Measurements from ENCODE around the gene ATP9B.

ATP9B gene

GRCh38 chr18:79229431-79229830 is 160.2 kb downstream of the ATP9B start:
- no peak overlapping the region for H2AFZ ChIP-seq (ENCODE audit: low read length)
- H3K4me2 ChIP-seq (ENCODE audit: low read depth, low read length, poor library complexity, severe bottlenecking): no peak overlapping the region
- H4K20me1 ChIP-seq (ENCODE audit: insufficient read depth, low read length, poor library complexity, severe bottlenecking): no peaks in the 10 kb centered on the region
- no peak overlapping the region for H3K9ac ChIP-seq (ENCODE audit: low read depth, low read length, poor library complexity, severe bottlenecking)
- no peak overlapping the region for H3K4me3 ChIP-seq (ENCODE audit: low read length, poor library complexity, severe bottlenecking)
- no peaks in the 10 kb centered on the region for H3K9me3 ChIP-seq (ENCODE audit: insufficient read depth, low read depth, low read length)
- TF ChIP-seq CTCF (conservative IDR thresholded peaks at IDR 0.05; ENCODE audit: low read length) (no peak), EZH2phosphoT487 (IDR thresholded peaks at IDR 0.05; ENCODE audit: borderline replicate concordance) (no peak)
- no peaks in the 10 kb centered on the region for H3K9me2 ChIP-seq (replicated peaks; ENCODE audit: low read depth, low read length)
- H3K4me1 ChIP-seq (ENCODE audit: insufficient read depth, low read length, poor library complexity, severe bottlenecking): no peaks in the 10 kb centered on the region
- no peaks in the 10 kb centered on the region for H3K27me3 ChIP-seq (ENCODE audit: insufficient read depth, low read length, poor library complexity, severe bottlenecking)
- H3K36me3 ChIP-seq (ENCODE audit: insufficient read depth, low read length): no peaks in the 10 kb centered on the region
- no peaks in the 10 kb centered on the region for H3F3A ChIP-seq (ENCODE audit: low read depth)
- no peaks in the 10 kb centered on the region for H3K79me2 ChIP-seq (ENCODE audit: insufficient read depth, low read length)

GRCh38 chr18:79234438-79234837 is 165.2 kb downstream of the ATP9B start:
- Histone ChIP-seq H3K4me3 (ENCODE audit: low read length, poor library complexity, severe bottlenecking) (no peak overlapping the region), H3K4me1 (ENCODE audit: insufficient read depth, low read length, poor library complexity, severe bottlenecking) (no peaks in the 10 kb centered on the region), H3F3A (ENCODE audit: low read depth) (no peaks in the 10 kb centered on the region), H3K9ac (ENCODE audit: low read depth, low read length, poor library complexity, severe bottlenecking) (no peak overlapping the region), H3K4me2 (ENCODE audit: low read depth, low read length, poor library complexity, severe bottlenecking) (no peak overlapping the region), H3K36me3 (ENCODE audit: insufficient read depth, low read length) (no peaks in the 10 kb centered on the region), H3K27me3 (ENCODE audit: insufficient read depth, low read length, poor library complexity, severe bottlenecking) (no peaks in the 10 kb centered on the region), H4K20me1 (ENCODE audit: insufficient read depth, low read length, poor library complexity, severe bottlenecking) (no peaks in the 10 kb centered on the region), H3K9me3 (ENCODE audit: insufficient read depth, low read depth, low read length) (no peaks in the 10 kb centered on the region), H3K79me2 (ENCODE audit: insufficient read depth, low read length) (no peaks in the 10 kb centered on the region), H2AFZ (ENCODE audit: low read length) (no peak overlapping the region), H3K9me2 (replicated peaks; ENCODE audit: low read depth, low read length) (no peaks in the 10 kb centered on the region)
- TF ChIP-seq EZH2phosphoT487 (IDR thresholded peaks at IDR 0.05; ENCODE audit: borderline replicate concordance): no peak
- TF ChIP-seq CTCF (conservative IDR thresholded peaks at IDR 0.05; ENCODE audit: low read length): no peak

GRCh38 chr18:79239631-79240030 is 170.4 kb downstream of the ATP9B start:
- H3K9ac ChIP-seq (ENCODE audit: low read depth, low read length, poor library complexity, severe bottlenecking): no peak overlapping the region
- H3K4me2 ChIP-seq (ENCODE audit: low read depth, low read length, poor library complexity, severe bottlenecking): no peak overlapping the region
- peaks cover 31% of the 10 kb centered on the region for H4K20me1 ChIP-seq (ENCODE audit: insufficient read depth, low read length, poor library complexity, severe bottlenecking)
- no peaks in the 10 kb centered on the region for H3K27me3 ChIP-seq (ENCODE audit: insufficient read depth, low read length, poor library complexity, severe bottlenecking)
- H2AFZ ChIP-seq (ENCODE audit: low read length): no peak overlapping the region
- H3K4me1 ChIP-seq (ENCODE audit: insufficient read depth, low read length, poor library complexity, severe bottlenecking): peaks cover 15% of the 10 kb centered on the region
- no peaks in the 10 kb centered on the region for H3F3A ChIP-seq (ENCODE audit: low read depth)
- H3K36me3 ChIP-seq (ENCODE audit: insufficient read depth, low read length): no peaks in the 10 kb centered on the region
- H3K9me2 ChIP-seq (replicated peaks; ENCODE audit: low read depth, low read length): no peaks in the 10 kb centered on the region
- TF ChIP-seq CTCF (conservative IDR thresholded peaks at IDR 0.05; ENCODE audit: low read length) (no peak), EZH2phosphoT487 (IDR thresholded peaks at IDR 0.05; ENCODE audit: borderline replicate concordance) (no peak)
- no peaks in the 10 kb centered on the region for H3K9me3 ChIP-seq (ENCODE audit: insufficient read depth, low read depth, low read length)
- H3K4me3 ChIP-seq (ENCODE audit: low read length, poor library complexity, severe bottlenecking): no peak overlapping the region
- H3K79me2 ChIP-seq (ENCODE audit: insufficient read depth, low read length): no peaks in the 10 kb centered on the region

Data from Loucy (cell line).